GM18517 (cell line): ENCODE measurements around the gene SIRT3.

Source experiments
- ATAC-seq: cut with Tn5 transposase; IDR thresholded peaks from one replicate; pipeline ENCODE4 v1.9.1; 2021; ENCODE audit warnings: mild to moderate bottlenecking, moderate library complexity; ENCODE audit not compliant: unreplicated experiment

Gene SIRT3

DNA sequence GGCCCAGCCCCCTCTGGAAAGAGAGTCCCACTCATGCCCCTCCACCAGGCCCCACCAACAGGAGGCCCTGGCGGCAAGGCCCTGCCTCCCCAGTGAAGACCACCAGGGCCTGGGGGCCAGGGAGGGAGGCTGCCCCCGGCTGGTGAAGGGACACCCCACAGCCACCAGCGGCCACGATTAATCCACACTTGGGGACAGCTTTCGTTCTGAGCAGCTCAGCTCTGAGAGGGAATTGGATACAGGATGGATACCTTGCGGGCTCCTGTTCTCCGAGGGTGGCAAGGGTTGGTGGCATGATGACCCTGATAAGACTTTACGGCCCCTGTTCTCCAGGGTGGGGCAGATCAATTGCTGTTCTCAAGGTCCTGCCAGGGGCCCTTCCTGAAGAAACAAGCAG, 35.2 kb upstream of the SIRT3 start:
- ATAC-seq = no peak

DNA sequence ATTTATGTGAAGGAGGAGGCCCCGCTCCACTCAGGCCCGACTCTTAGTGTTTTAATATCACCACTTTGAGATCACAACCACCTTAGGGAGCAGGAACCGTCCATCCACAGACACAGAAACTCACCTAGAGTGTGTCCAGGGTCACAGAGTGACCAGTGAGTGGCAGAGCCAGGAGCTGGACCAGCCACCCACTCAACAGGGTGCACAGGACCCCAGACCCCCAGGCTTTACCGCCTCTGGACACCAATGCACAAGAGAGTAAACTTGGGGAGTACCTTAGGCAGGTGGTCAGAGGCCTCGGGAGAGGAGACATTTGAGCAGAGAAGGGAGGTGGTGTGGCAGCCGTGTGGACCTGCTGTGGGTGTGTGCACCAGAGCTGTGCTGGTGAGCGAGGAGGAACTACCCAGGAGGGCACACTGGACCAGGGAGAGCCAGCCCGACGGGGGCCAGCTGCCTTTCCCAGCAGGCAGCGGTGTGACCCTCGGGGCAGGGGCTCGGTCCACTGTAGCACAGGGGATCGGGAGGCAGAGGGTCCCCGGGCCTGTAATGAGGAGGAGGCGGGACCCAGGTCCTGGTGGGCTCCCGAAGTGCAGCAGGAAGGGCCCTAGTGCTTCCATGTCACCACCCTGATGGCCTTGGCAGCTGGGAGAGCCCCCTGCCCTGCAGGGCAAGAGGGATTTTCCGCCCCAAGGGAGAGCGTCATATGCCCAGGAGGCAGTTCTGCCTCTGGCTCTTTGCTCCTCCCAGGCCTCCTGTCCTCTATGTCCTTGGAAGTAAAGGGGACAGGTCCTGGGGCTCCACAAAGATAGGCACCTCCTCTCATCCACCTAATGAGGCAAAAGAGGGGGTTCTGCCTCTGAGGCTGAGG, 34.5 kb upstream of the SIRT3 start:
- no peak for ATAC-seq

DNA sequence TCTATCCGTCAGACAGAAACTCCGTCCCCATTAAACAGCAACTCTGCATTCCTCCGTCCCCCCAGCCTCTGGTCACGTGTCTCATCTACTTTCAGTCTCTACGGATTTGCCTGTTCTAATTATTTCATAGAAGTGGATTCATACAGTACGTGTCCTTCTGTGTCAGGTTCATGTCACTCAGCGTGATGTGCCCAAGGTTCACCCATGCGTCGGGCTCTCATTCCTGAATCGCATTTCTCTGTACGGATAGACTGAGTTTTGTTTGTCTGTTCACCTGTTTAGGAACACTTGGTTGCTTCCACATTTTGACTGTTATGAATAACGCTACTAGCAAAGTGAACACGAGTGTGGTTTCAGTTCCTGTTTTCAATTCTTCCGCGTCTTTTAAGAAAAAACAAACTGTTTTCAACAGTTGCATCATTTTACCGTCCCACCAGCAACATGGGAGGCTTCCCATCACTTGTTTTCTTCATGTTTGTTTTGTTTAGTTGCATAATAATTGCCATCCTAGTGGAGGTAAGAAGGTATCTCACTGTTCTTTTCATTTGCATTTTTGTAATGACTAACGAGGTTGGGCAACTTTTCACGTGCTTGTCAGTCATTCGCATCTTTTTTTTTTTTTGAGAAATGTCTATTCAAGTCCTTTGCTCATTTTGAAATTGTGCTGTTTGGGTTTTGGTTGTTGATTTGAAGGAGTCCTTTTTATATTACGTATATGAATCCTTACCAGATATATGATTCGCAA, 33.2 kb upstream of the SIRT3 start:
- ATAC-seq = peak; percentile 75

DNA sequence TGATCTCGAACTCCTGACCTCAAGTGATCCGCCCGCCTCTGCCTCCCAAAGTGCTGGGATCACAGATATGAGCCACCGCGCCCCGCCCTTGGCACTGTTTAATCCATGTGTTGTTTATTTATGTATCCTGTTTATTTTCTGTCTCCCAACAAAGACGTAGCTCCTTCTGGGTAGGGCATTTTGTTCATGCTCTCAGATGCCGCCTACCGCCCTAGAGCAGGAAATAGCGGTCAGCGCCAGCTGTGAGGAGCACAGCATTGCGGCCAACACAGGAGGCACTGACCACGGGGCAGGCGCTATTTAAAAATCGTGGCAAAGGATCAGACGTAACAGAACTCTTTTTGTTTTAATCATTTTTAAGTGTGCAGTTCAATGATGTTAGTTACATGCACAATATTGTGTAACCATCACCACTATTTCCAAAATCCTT, 32.6 kb upstream of the SIRT3 start:
- peak; percentile 50 for ATAC-seq

GRCh38 chr11:267491-267994, 31.4 kb upstream of the SIRT3 start:
- no peak for ATAC-seq

GRCh38 chr11:266676-267439, 30.7 kb upstream of the SIRT3 start:
- no peak for ATAC-seq

- no peak for ATAC-seq
Observed at GRCh38 chr11:261624-262023, 25.5 kb upstream of the SIRT3 start.

GRCh38 chr11:259413-259812, 23.3 kb upstream of the SIRT3 start:
- no peak for ATAC-seq

DNA sequence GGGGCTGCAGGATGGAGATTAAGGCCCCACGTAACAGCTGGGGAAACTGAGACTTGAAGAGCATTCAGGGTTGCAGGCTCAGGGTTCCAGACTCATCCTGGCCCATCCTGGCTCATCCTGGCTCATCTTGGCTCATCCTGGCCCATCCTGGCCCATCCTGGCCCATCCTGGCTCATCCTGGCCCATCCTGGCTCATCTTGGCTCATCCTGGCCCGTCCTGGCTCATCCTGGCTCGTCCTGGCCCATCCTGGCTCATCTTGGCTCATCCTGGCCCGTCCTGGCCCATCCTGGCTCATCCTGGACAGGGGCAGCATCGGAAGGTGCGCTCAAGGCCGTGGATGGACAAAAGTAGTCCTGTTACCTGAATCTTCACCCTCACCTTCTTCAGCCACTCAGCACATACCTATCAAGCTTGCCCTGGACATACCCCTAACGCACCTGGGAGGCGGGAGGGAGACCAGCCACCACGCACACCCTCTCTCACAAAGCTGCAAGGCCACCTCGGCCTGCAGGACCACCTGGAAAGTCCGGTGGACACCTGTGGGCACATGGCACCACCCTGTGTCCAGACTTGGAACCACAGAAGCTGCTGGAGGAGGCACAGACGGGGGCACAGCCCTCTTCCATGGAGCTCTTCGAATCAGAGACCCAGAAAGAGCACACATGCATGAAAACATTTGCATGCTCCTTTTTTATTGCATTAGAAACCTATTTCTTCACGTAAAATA, 21.8 kb upstream of the SIRT3 start:
- ATAC-seq = no peak

DNA sequence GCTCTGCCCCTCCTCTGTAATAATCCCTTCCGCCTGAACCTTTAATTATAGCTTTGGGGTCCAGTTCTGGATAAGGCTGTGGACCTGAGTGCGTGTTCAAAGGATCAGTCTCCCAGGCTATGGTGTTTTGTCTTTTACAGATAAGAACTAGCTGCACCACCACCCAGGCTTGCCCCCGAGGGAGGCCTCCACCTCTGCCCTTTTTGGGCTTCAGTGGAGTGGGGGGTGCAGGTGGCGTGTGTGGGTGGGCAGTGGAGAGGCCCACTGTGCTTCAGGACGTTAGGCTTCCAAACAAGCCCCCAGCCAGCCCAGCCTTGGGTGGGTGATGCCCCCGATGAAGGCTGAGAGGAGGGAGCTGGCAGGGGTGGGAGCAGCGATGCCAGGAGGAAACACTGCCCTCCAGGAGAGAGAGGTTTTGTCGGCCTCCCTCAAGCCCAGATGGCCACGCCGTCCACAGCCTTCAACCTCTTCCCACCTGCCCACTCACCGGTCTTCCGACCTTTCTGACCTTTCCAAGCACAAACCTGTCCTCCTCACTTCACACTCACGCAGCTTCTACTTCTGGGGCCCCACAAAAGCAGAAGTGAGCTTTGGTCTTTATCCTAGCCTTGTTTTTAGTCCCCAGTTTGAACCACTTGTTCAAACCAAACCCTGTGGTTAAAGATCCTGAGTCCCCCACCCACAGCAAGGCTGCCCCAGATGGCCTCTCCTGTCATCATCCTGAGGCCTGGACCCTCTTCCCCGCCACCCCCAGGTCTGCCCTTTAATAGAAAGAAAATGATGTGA, 21.0 kb upstream of the SIRT3 start:
- no peak for ATAC-seq

GRCh38 chr11:255816-256215, 19.7 kb upstream of the SIRT3 start:
- ATAC-seq = no peak

GRCh38 chr11:255176-255575, 19.0 kb upstream of the SIRT3 start:
- no peak for ATAC-seq

DNA sequence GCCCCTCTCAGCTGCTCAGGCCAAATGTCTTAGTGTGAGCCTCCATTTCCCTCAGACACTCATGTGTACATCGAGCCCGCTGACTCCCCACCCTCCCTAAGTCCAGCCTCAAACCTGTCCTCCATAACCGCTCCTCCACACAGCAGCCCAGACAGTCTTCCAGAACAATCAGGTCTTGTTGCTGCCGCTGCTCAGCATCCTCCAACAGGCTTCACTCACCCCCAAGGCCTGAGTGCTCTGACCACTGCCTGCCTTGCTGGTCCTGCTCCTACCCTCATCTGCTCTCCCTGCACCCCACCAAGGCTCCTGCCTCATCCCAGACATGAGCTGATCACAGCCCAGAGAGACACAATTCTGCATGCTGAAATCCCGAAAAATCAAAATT, 17.7 kb upstream of the SIRT3 start:
- ATAC-seq = no peak

GRCh38 chr11:253160-253885, 17.2 kb upstream of the SIRT3 start:
- no peak for ATAC-seq

GRCh38 chr11:252666-253065, 16.5 kb upstream of the SIRT3 start:
- no peak for ATAC-seq

GRCh38 chr11:251550-251949, 15.4 kb upstream of the SIRT3 start:
- ATAC-seq = no peak

DNA sequence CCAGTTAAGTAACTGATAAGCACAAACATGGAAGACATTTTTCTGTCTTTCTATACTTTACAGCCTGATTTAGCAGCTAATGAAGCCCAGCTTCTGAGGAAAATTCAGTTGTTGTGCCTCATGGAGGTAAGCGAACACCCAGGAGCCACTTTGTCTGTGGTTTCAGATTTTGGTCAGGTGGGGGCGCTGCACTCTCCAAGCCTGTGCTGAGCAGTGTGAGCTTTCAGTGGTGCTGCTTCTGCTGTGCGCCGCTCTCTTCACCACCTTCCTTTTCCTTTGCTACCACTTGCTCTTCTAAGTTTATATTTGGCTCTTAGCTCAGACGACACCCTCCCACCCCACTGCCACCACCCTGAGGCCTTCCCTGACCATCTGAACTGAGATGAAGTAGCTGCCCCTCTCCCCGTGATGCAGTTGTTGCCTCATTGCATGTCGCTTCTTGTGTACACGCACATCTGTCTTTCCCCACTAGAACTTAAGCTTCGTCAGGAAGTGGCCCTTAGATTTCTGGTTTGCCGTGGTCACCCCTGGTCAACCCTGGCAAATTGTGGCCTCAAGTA, 14.7 kb upstream of the SIRT3 start:
- ATAC-seq = no peak

GRCh38 chr11:250274-250673, 14.1 kb upstream of the SIRT3 start:
- ATAC-seq = no peak

DNA sequence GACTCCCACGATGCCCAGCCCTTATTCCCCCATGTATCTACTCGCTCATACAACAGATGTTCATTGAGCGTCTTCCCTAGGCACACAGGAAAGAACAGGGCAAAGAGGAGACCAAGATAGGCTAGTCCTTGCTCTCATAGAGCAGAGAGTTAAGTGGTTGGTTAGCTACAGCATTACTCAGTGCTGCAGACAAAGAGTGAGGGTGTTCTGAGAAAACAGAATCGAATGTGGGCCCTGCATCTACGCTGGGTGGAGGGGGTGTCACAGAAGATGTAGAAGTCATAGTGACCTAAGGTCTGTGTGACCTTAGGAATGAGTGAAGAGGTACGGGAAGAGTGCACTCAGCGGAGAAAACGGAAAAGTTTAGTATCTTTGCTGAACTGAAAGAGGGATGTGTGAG, 12.9 kb upstream of the SIRT3 start:
- no peak for ATAC-seq
